Activated naive CD4-positive, alpha-beta T cell treated with anti-CD3 and anti-CD28 coated beads, Interleukin-2, amount 50 U/mL, for 16 hours (primary cell): ENCODE data around the gene DNAJC1.
A peak's percentile ranks its signal among the peaks of the same experiment; 100 is the strongest.

ENCODE experiments used
- DNase-seq: peaks from one replicate; pipeline ENCODE4 v3.0.0-alpha.2; 2020

DNAJC1 gene

GRCh38 chr10:21754410-21755011, 249.0 kb downstream of the DNAJC1 start:
- DNase-seq, result no peak

GRCh38 chr10:21753497-21754270, 249.8 kb downstream of the DNAJC1 start:
- no peak for DNase-seq

GRCh38 chr10:21751341-21752310, 251.9 kb downstream of the DNAJC1 start:
- no peak for DNase-seq

GRCh38 chr10:21750424-21750823, 253.1 kb downstream of the DNAJC1 start:
- no peak for DNase-seq

GRCh38 chr10:21749788-21750187, 253.7 kb downstream of the DNAJC1 start:
- DNase-seq, result no peak

- DNase-seq, result no peak
These were observed 255.7 kb downstream of the DNAJC1 start for GRCh38 chr10:21747809-21748208.

- no peak for DNase-seq
These were observed 257.4 kb downstream of the DNAJC1 start for GRCh38 chr10:21746118-21746517.

GRCh38 chr10:21744223-21744622, 259.3 kb downstream of the DNAJC1 start:
- no peak for DNase-seq

- no peak for DNase-seq
These were observed 260.7 kb downstream of the DNAJC1 start for GRCh38 chr10:21742740-21743412.

- no peak for DNase-seq
These were observed 262.5 kb downstream of the DNAJC1 start for GRCh38 chr10:21740989-21741388.

GRCh38 chr10:21737106-21737505, 266.4 kb downstream of the DNAJC1 start:
- no peak for DNase-seq

GRCh38 chr10:21733710-21734109, 269.8 kb downstream of the DNAJC1 start:
- no peak for DNase-seq

GRCh38 chr10:21732067-21732772, 271.3 kb downstream of the DNAJC1 start:
- peak; percentile 24 for DNase-seq

GRCh38 chr10:21728618-21729017, 274.9 kb downstream of the DNAJC1 start:
- DNase-seq, result no peak

GRCh38 chr10:21727452-21728168, 275.9 kb downstream of the DNAJC1 start:
- DNase-seq, result no peak

- no peak for DNase-seq
These were observed 276.8 kb downstream of the DNAJC1 start for GRCh38 chr10:21726601-21727225.

GRCh38 chr10:21724687-21725367, 278.7 kb downstream of the DNAJC1 start:
- DNase-seq, result peak; percentile 19

- DNase-seq, result no peak
These were observed 279.4 kb downstream of the DNAJC1 start for GRCh38 chr10:21724020-21724589.

GRCh38 chr10:21722209-21722608, 281.3 kb downstream of the DNAJC1 start:
- DNase-seq, result no peak
